Measurements from ENCODE around the gene CCDC160.

DNA sequence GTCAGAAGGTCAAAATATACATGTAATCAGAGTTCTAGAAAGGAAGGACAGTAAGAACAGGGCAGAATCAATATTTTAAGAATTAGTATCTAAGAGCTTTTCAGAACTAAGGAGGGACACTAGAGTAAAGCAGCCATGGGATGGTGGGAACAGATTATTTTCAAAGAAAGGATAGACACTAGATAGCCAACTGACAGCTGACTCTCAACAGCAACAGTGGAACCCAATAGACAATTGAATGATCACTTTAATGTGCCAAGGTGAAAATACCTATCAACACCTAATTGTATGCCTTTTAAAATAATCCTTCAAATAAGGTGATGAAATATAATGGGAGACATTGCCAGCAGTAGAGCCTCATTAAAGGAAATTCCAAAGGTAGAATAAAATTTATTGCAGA, 26.5 kb upstream of the CCDC160 start:
- TF ChIP-seq EZH2 (IDR thresholded peaks at IDR 0.05; ENCODE audit: borderline replicate concordance, insufficient read depth, low read length, poor library complexity, severe bottlenecking), result no peak
- TF ChIP-seq, protein P1, sequence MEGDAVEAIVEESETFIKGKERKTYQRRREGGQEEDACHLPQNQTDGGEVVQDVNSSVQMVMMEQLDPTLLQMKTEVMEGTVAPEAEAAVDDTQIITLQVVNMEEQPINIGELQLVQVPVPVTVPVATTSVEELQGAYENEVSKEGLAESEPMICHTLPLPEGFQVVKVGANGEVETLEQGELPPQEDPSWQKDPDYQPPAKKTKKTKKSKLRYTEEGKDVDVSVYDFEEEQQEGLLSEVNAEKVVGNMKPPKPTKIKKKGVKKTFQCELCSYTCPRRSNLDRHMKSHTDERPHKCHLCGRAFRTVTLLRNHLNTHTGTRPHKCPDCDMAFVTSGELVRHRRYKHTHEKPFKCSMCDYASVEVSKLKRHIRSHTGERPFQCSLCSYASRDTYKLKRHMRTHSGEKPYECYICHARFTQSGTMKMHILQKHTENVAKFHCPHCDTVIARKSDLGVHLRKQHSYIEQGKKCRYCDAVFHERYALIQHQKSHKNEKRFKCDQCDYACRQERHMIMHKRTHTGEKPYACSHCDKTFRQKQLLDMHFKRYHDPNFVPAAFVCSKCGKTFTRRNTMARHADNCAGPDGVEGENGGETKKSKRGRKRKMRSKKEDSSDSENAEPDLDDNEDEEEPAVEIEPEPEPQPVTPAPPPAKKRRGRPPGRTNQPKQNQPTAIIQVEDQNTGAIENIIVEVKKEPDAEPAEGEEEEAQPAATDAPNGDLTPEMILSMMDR (IDR thresholded peaks at IDR 0.05; ENCODE audit: poor library complexity, severe bottlenecking), result no peak
- no peak for TF ChIP-seq POLR2AphosphoS5 (IDR thresholded peaks at IDR 0.05)
- no peak for TF ChIP-seq EP300 (conservative IDR thresholded peaks at IDR 0.05; ENCODE audit: poor library complexity, severe bottlenecking)
- TF ChIP-seq SMC3 (conservative IDR thresholded peaks at IDR 0.05; ENCODE audit: poor library complexity), result no peak
- TF ChIP-seq, protein P2, sequence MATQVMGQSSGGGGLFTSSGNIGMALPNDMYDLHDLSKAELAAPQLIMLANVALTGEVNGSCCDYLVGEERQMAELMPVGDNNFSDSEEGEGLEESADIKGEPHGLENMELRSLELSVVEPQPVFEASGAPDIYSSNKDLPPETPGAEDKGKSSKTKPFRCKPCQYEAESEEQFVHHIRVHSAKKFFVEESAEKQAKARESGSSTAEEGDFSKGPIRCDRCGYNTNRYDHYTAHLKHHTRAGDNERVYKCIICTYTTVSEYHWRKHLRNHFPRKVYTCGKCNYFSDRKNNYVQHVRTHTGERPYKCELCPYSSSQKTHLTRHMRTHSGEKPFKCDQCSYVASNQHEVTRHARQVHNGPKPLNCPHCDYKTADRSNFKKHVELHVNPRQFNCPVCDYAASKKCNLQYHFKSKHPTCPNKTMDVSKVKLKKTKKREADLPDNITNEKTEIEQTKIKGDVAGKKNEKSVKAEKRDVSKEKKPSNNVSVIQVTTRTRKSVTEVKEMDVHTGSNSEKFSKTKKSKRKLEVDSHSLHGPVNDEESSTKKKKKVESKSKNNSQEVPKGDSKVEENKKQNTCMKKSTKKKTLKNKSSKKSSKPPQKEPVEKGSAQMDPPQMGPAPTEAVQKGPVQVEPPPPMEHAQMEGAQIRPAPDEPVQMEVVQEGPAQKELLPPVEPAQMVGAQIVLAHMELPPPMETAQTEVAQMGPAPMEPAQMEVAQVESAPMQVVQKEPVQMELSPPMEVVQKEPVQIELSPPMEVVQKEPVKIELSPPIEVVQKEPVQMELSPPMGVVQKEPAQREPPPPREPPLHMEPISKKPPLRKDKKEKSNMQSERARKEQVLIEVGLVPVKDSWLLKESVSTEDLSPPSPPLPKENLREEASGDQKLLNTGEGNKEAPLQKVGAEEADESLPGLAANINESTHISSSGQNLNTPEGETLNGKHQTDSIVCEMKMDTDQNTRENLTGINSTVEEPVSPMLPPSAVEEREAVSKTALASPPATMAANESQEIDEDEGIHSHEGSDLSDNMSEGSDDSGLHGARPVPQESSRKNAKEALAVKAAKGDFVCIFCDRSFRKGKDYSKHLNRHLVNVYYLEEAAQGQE (IDR thresholded peaks at IDR 0.05; ENCODE audit: borderline replicate concordance), result no peak
- no peak for TF ChIP-seq MXI1 (conservative IDR thresholded peaks at IDR 0.05; ENCODE audit: poor library complexity, severe bottlenecking)
- no peak for TF ChIP-seq RAD21 (conservative IDR thresholded peaks at IDR 0.05)
- TF ChIP-seq TAF1 (IDR thresholded peaks at IDR 0.05; ENCODE audit: low read depth), result no peak

All from neural cell (in vitro differentiated cells).